Measurements from ENCODE around the gene GRIA3. TPM values are rescaled to one million over a fixed set of nuclear protein-coding genes. Genes with fewer than 3 reads are reported as not detected.

The GRIA3 gene
- polyA plus RNA-seq, 1 of the 3 experiments (the other 2 are of a cell fraction), result 0.15 TPM

GRCh38 chrX:123223409-123223808, 39.3 kb downstream of the GRIA3 start:
- no peaks in the 10 kb centered on the region for H3K79me2 ChIP-seq (ENCODE audit: insufficient read depth)
- H3K27ac ChIP-seq (ENCODE audit: low read depth in 2 of 2, low read length in 1 of 2), result no peak overlapping the region
- H3K27me3 ChIP-seq (ENCODE audit: insufficient read depth), result no peaks in the 10 kb centered on the region
- no peaks in the 10 kb centered on the region for H3K9me2 ChIP-seq
- no peaks in the 10 kb centered on the region for H3K9me3 ChIP-seq
- ChIA-PET CTCF (interaction anchor here (1.5 kb wide), 1 partner anchor 31 kb away, joined by 3 read pairs; no protein-coding TSS in a partner anchor), POLR2A (no interaction called here)
- DNase-seq, result no peak
- H3K9ac ChIP-seq, result no peak overlapping the region
- no peaks in the 10 kb centered on the region for H3F3A ChIP-seq (replicated peaks; ENCODE audit: insufficient read depth)
- 41% methylated on average over 1 of the region's 1 CpG for WGBS (ENCODE audit: low lambda C conversion rate)
- no peak overlapping the region for H3K4me3 ChIP-seq (ENCODE audit: low read depth in 2 of 2, low read length in 1 of 2)
- no peak for TF ChIP-seq EP300 (IDR thresholded peaks at IDR 0.05; ENCODE audit: borderline replicate concordance in 1 of 2, low read depth in 1 of 2, low read length in 1 of 2)
- TF ChIP-seq, protein P1, sequence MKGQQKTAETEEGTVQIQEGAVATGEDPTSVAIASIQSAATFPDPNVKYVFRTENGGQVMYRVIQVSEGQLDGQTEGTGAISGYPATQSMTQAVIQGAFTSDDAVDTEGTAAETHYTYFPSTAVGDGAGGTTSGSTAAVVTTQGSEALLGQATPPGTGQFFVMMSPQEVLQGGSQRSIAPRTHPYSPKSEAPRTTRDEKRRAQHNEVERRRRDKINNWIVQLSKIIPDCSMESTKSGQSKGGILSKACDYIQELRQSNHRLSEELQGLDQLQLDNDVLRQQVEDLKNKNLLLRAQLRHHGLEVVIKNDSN (IDR thresholded peaks at IDR 0.05; ENCODE audit: borderline replicate concordance, low read depth), result no peak
- no peak for TF ChIP-seq FOXJ3 (CRISPR knock-in tag; IDR thresholded peaks at IDR 0.05)
- TF ChIP-seq RCOR1 (IDR thresholded peaks at IDR 0.05; ENCODE audit: low read length), result no peak
- no peak for TF ChIP-seq YY1 (IDR thresholded peaks at IDR 0.05; ENCODE audit: low read depth)
- no peak for TF ChIP-seq TAF1 (IDR thresholded peaks at IDR 0.05; ENCODE audit: borderline replicate concordance, low read depth, low read length)
- TF ChIP-seq NRF1 (IDR thresholded peaks at IDR 0.05; ENCODE audit: low read depth, low read length), result no peak
- no peak for TF ChIP-seq EZH2phosphoT487 (IDR thresholded peaks at IDR 0.05; ENCODE audit: borderline replicate concordance, low read depth)
- TF ChIP-seq, protein P2, sequence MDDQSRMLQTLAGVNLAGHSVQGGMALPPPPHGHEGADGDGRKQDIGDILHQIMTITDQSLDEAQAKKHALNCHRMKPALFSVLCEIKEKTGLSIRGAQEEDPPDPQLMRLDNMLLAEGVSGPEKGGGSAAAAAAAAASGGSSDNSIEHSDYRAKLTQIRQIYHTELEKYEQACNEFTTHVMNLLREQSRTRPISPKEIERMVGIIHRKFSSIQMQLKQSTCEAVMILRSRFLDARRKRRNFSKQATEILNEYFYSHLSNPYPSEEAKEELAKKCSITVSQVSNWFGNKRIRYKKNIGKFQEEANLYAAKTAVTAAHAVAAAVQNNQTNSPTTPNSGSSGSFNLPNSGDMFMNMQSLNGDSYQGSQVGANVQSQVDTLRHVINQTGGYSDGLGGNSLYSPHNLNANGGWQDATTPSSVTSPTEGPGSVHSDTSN (IDR thresholded peaks at IDR 0.05), result no peak
- no peak for TF ChIP-seq FOSL2 (IDR thresholded peaks at IDR 0.05; ENCODE audit: borderline replicate concordance, low read depth)
- TF ChIP-seq FOXM1 (IDR thresholded peaks at IDR 0.05; ENCODE audit: low read depth), result no peak
- no peak for TF ChIP-seq CTCF (IDR thresholded peaks at IDR 0.05)
- TF ChIP-seq ELF1 (IDR thresholded peaks at IDR 0.05), result no peak
- H3K4me1 ChIP-seq (ENCODE audit: control insufficient read depth in 1 of 2, insufficient read depth in 2 of 2, low read depth in 1 of 2, low read length in 1 of 2), result peaks cover 0 to 5% of the 10 kb centered on the region in 2 experiments; a peak in 1 of 4 replicates
- H3K36me3 ChIP-seq (replicated peaks in 1 of 2; ENCODE audit: control insufficient read depth in 1 of 2, insufficient read depth in 2 of 2, low read length in 1 of 2), result no peaks in the 10 kb centered on the region
- H3K4me2 ChIP-seq, result no peak overlapping the region
- no peak overlapping the region for H2AFZ ChIP-seq (ENCODE audit: low read depth)
- H4K20me1 ChIP-seq (ENCODE audit: insufficient read depth), result no peaks in the 10 kb centered on the region

DNA sequence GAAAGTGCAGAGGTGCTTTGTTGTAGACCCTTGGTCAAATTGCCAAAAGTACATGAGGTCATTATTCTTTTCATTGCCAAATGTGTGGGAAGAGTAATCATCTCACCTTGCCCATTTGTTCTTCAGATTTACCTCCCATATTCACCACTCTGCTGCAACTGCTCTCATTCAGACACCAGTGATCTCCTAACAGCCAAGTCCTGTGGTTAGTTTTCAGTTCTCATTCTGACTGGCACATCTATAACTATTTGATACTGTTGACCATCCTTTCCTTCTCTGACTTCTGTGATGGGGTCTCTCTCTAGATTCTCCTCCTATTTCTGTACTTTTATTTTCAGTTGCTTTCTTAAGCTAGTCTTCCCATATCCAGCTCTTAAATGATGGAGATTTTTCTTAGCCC, 39.8 kb downstream of the GRIA3 start:
- H3K9ac ChIP-seq, result no peak overlapping the region
- no peak overlapping the region for H2AFZ ChIP-seq (ENCODE audit: low read depth)
- ChIA-PET CTCF (no interaction called here), POLR2A (no interaction called here)
- no peaks in the 10 kb centered on the region for H3K9me2 ChIP-seq
- H3K27ac ChIP-seq (ENCODE audit: low read depth in 2 of 2, low read length in 1 of 2), result no peak overlapping the region
- no peaks in the 10 kb centered on the region for H3F3A ChIP-seq (replicated peaks; ENCODE audit: insufficient read depth)
- H3K4me1 ChIP-seq (ENCODE audit: control insufficient read depth in 1 of 2, insufficient read depth in 2 of 2, low read depth in 1 of 2, low read length in 1 of 2), result peaks cover 0 to 5% of the 10 kb centered on the region in 2 experiments; a peak in 1 of 4 replicates
- no peak overlapping the region for H3K4me2 ChIP-seq
- H3K79me2 ChIP-seq (ENCODE audit: insufficient read depth), result no peaks in the 10 kb centered on the region
- H3K27me3 ChIP-seq (ENCODE audit: insufficient read depth), result no peaks in the 10 kb centered on the region
- H3K9me3 ChIP-seq, result no peaks in the 10 kb centered on the region
- no peak for DNase-seq
- no peak overlapping the region for H3K4me3 ChIP-seq (ENCODE audit: low read depth in 2 of 2, low read length in 1 of 2)
- no peaks in the 10 kb centered on the region for H3K36me3 ChIP-seq (replicated peaks in 1 of 2; ENCODE audit: control insufficient read depth in 1 of 2, insufficient read depth in 2 of 2, low read length in 1 of 2)
- no peaks in the 10 kb centered on the region for H4K20me1 ChIP-seq (ENCODE audit: insufficient read depth)
- no peak for TF ChIP-seq MXI1 (IDR thresholded peaks at IDR 0.05; ENCODE audit: low read depth, low read length)
- no peak for TF ChIP-seq RFX5 (IDR thresholded peaks at IDR 0.05; ENCODE audit: low read length)
- no peak for TF ChIP-seq FOXM1 (IDR thresholded peaks at IDR 0.05; ENCODE audit: low read depth)
- no peak for TF ChIP-seq POLR2AphosphoS5 (IDR thresholded peaks at IDR 0.05; ENCODE audit: low read depth, low read length)
- TF ChIP-seq TCF12 (IDR thresholded peaks at IDR 0.05), result no peak
- no peak for TF ChIP-seq CHD2 (IDR thresholded peaks at IDR 0.05; ENCODE audit: low read length, partially characterized antibody)
- no peak for TF ChIP-seq YY1 (IDR thresholded peaks at IDR 0.05; ENCODE audit: low read depth)
- TF ChIP-seq TEAD4 (IDR thresholded peaks at IDR 0.05; ENCODE audit: borderline replicate concordance, insufficient read depth), result no peak
- no peak for TF ChIP-seq REST (IDR thresholded peaks at IDR 0.05; ENCODE audit: low read depth, low read length)
- no peak for TF ChIP-seq RCOR1 (IDR thresholded peaks at IDR 0.05; ENCODE audit: low read length)
- TF ChIP-seq MEF2A (IDR thresholded peaks at IDR 0.05; ENCODE audit: borderline replicate concordance, low read depth), result no peak
